HL-60/S4 (cell line): ENCODE measurements around the gene NCL.

Source experiments
- in situ Hi-C: fragments of 300-500 bp; cut with MboI; formaldehyde crosslinking; loops from 2 replicates; pipeline ENCODE4 v1.14.3; 2022; ENCODE audit warnings: low sequenced_read_pairs

Gene NCL

DNA sequence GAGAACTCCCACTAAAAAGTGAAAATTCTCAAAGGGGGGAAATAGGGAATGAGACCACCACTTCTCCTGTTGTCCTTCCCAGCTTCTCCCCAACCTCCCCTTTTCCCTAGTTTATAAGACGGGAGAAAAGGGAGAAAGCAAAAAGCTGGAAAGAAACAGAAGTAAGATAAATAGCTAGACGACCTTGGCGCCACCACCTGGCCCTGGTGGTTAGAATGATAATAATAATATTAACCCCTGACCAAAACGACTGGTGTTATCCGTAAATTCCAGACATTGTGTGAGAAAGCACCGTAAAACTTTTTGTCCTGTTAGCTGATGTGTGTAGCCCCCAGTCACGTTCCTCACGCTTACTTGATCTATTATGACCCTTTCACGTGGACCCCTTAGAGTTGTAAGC is 56.0 kb downstream of the NCL start:
- in situ Hi-C loops: loop anchor here (10.0 to 25.0 kb wide), 2 partner anchors 114 to 571 kb away; no protein-coding TSS in a partner anchor

DNA sequence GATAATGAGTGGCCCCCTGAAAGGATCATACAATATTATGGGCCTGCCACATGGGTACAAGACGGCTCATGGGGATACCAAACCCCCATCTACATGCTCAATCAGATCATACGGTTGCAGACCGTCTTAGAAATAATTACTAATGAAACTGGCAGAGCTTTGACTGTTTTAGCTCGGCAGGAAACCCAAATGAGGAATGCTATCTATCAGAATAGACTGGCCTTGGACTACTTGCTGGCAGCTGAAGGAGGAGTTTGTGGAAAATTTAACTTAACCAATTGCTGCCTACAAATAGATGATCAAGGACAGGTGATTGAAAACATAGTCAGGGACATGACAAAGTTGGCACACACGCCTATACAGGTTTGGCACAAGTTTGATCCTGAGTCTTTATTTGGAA is 56.6 kb downstream of the NCL start:
- in situ Hi-C loops: loop anchor here (10.0 to 25.0 kb wide), 2 partner anchors 113 to 570 kb away; no protein-coding TSS in a partner anchor

DNA sequence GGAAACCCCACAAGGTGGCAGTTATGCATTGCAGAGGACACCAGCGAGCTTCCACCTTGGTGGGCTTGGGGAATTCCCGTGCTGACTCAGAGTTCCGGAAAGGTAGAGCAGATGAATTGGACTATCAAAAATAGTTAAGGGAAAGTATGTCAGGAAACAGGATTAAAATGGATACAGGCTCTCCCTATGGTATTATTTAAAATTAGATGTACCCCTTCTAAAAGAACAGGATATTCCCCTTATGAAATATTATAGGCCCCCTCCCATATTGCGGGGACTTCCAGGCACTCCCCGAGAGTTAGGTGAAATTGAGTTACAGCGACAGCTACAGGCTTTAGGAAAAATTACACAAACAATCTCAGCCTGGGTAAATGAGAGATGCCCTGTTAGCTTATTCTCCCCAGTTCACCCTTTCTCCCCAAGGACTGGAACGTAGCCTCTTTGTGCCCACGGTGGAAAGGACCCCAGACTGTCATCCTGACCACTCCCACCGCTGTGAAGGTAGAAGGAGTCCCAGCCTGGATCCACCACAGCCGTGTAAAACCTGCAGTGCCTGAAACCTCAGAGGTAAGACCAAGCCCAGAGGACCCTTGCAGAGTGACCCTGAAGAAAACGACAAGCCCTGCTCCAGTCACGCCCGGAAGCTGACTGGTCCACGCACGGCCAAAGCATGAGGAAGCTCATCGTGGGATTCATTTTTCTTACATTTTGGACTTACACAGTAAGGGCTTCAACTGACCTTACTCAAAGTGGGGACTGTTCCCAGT is 58.5 kb downstream of the NCL start:
- in situ Hi-C loops: loop anchor here (10.0 to 25.0 kb wide), 2 partner anchors 111 to 568 kb away; no protein-coding TSS in a partner anchor

DNA sequence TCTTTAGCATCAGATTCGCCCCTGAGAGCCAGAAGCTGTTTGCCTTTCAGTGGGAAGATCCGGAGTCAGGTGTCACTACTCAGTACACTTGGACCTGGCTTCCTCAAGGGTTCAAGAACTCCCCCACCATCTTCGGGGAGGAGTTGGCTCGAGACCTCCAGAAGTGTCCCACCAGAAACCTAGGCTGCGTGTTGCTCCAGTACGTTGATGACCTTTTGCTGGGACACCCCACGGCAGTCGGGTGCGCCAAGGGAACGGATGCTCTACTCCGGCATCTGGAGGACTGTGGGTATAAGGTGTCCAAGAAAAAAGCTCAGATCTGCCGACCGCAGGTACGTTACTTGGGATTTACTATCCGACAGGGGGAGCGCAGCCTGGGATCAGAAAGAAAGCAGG is 60.1 kb downstream of the NCL start:
- in situ Hi-C loops: loop anchor here (5.0 to 25.0 kb wide), 3 partner anchors 109 to 567 kb away; no protein-coding TSS in a partner anchor
